ENCODE measurements around the gene KRTAP10-4. TPM values are rescaled to one million over a fixed set of nuclear protein-coding genes. Genes with fewer than 3 reads are reported as not detected.

Gene KRTAP10-4
- total RNA-seq, 4 donors from 2014 or later: not detected

DNA sequence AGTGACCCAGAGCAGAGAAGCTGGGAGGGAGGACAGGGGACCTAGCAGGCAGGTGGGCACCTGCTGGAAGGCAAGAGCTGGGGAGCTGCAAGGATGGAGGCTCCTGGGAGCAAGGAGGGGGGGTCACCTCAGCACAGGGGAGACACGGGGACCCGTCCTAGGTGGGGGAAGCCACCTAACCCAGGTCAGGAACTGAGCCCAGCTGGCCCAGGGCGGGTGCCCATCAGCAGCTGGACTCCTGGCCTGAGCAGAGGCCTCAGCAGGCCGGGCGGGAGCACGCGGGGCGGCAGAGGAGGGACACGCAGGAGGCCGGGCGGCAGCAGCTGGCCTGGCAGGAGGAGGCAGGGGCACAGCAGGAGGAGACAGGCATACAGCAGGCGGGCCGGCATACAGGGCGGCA, 34.5 kb upstream of the KRTAP10-4 start:
- TF ChIP-seq POLR2A (IDR thresholded peaks at IDR 0.05): no peak
- TF ChIP-seq, protein P1, sequence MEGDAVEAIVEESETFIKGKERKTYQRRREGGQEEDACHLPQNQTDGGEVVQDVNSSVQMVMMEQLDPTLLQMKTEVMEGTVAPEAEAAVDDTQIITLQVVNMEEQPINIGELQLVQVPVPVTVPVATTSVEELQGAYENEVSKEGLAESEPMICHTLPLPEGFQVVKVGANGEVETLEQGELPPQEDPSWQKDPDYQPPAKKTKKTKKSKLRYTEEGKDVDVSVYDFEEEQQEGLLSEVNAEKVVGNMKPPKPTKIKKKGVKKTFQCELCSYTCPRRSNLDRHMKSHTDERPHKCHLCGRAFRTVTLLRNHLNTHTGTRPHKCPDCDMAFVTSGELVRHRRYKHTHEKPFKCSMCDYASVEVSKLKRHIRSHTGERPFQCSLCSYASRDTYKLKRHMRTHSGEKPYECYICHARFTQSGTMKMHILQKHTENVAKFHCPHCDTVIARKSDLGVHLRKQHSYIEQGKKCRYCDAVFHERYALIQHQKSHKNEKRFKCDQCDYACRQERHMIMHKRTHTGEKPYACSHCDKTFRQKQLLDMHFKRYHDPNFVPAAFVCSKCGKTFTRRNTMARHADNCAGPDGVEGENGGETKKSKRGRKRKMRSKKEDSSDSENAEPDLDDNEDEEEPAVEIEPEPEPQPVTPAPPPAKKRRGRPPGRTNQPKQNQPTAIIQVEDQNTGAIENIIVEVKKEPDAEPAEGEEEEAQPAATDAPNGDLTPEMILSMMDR (IDR thresholded peaks at IDR 0.05): no peak
- Histone ChIP-seq H3K36me3 (no peaks in the 10 kb centered on the region), H3K9me3 (no peaks in the 10 kb centered on the region), H3K4me1 (no peaks in the 10 kb centered on the region), H3K27me3 (no peaks in the 10 kb centered on the region), H3K4me3 (no peak overlapping the region), H3K27ac (no peak overlapping the region)
- intact Hi-C loops (cut with DNase I; ENCODE audit: low total_unique reads): no loop called here
- DNase-seq: no peak

DNA sequence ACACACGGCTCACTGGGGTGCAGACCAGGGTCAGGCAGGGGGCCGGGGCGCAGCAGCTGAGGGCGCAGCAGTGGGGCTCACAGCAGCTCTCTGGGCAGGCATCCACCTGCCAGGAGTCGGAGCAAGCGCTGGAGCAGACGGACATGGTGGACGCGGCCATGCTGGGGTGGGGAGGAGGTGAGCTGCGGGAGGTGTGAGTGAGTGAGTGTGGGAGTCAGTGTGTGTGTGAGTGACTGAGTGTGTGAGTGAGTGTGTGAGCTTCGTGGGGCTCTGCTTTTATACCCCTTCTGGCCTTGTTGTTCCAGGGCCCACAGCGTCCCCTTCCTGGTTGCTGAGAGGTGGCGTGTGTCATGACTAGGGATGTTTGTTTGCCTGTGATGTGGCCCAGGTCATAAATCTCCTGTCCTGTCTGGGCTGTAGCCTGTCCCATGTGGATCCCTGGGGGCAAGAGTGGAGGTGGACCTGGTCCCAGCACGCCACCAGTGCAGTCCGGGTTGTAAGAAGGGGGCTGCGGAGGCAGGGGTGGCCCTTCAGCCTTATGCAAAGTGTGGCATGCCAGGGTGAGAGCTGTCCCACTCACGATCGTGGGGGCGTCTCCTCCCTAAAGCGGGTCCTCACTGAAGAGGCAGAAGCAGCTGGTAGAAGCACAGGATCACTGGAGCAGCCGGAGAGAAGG, 33.4 kb upstream of the KRTAP10-4 start, which contains the start of gene KRTAP10-1:
Gene KRTAP10-1 (minus strand): TSS at position 205 of the 676 bp plus-strand sequence. CDS start 45 bp downstream, at position 160.
- no peaks in the 10 kb centered on the region for H3K4me1 ChIP-seq
- H3K36me3 ChIP-seq: no peaks in the 10 kb centered on the region
- H3K27me3 ChIP-seq: no peaks in the 10 kb centered on the region
- TF ChIP-seq POLR2A (IDR thresholded peaks at IDR 0.05): no peak
- TF ChIP-seq, protein P1 (IDR thresholded peaks at IDR 0.05): no peak
- H3K27ac ChIP-seq: no peak within 1 kb of the TSS
- H3K9me3 ChIP-seq: no peaks in the 10 kb centered on the region
- no peak for DNase-seq
- H3K4me3 ChIP-seq: no peak within 1 kb of the TSS
- intact Hi-C loops (cut with DNase I; ENCODE audit: low total_unique reads): no loop called here

- Histone ChIP-seq H3K27me3 (no peaks in the 10 kb centered on the region), H3K4me1 (no peaks in the 10 kb centered on the region), H3K27ac (no peak overlapping the region), H3K36me3 (no peaks in the 10 kb centered on the region), H3K9me3 (no peaks in the 10 kb centered on the region), H3K4me3 (no peak overlapping the region)
- DNase-seq: no peak
- intact Hi-C loops (cut with DNase I; ENCODE audit: low total_unique reads): no loop called here
- TF ChIP-seq, protein P1 (IDR thresholded peaks at IDR 0.05): no peak
- no peak for TF ChIP-seq POLR2A (IDR thresholded peaks at IDR 0.05)
These were observed 32.7 kb upstream of the KRTAP10-4 start for GRCh38 chr21:44540741-44541288.

DNA sequence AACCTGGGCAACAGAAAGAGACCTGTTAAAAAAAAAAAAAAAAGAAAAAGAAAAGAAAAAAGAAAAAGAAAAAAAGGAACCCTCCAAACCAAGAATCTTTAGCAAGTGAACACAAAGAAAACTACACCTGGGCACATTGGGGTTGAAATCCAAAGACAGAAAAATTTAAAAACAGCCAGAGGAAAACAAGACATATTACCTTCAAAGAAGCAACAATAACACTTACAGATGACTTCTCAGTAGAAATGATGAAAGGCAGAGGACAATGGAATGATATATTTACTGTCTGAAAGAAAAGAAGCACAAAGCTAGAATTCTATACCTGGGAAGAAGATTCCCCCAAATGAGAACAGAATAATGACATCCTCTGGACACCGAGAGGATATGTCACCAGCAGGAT, 30.8 kb upstream of the KRTAP10-4 start:
- intact Hi-C loops (cut with DNase I; ENCODE audit: low total_unique reads): no loop called here
- no peak for DNase-seq
- TF ChIP-seq, protein P1 (IDR thresholded peaks at IDR 0.05): no peak
- no peak for TF ChIP-seq POLR2A (IDR thresholded peaks at IDR 0.05)
- Histone ChIP-seq H3K36me3 (no peaks in the 10 kb centered on the region), H3K9me3 (peaks cover 0 to 5% of the 10 kb centered on the region in 2 donors), H3K27me3 (no peaks in the 10 kb centered on the region), H3K27ac (no peak overlapping the region), H3K4me3 (no peak overlapping the region), H3K4me1 (no peaks in the 10 kb centered on the region)

DNA sequence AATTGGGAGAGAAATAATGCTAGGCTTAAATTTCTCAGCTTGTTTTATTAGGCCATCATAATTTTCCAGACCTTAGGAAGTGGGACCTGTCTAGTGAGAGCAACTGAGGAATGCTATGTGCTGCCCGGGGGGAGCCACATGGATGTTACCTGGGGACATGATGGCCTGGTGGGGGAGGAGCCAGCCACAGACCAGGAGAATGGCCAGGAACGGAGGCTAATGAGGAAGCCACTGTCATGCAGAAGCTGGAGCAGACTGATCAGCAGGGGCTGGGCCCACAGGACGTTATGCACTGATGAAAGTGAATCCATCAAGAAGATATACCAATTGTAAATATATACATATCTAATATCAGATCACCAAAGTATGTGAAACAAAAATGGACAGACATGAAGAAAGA, 29.0 kb upstream of the KRTAP10-4 start:
- peaks cover 0 to 5% of the 10 kb centered on the region in 2 donors for H3K9me3 ChIP-seq
- no peaks in the 10 kb centered on the region for H3K4me1 ChIP-seq
- no peak overlapping the region for H3K27ac ChIP-seq
- DNase-seq: no peak
- H3K36me3 ChIP-seq: no peaks in the 10 kb centered on the region
- intact Hi-C loops (cut with DNase I; ENCODE audit: low total_unique reads): no loop called here
- TF ChIP-seq, protein P1 (IDR thresholded peaks at IDR 0.05): no peak
- no peak for TF ChIP-seq POLR2A (IDR thresholded peaks at IDR 0.05)
- H3K27me3 ChIP-seq: no peaks in the 10 kb centered on the region
- H3K4me3 ChIP-seq: no peak overlapping the region

Data from uterus (tissue), 4 donors.